DMS 273 treated with DMSO at 0.1 percent for 48 hours (cell line): ENCODE data around the gene ANAPC1.
"Not testable (repeated sequence)": the region's sequence is repeated elsewhere in the genome, so short reads cannot be mapped to it uniquely, and the experiment has no call there.

ENCODE experiments used
- DNase-seq: peaks from one replicate; lab custom pipeline; 2025; lab: John Stamatoyannopoulos, UW

The ANAPC1 gene

DNA sequence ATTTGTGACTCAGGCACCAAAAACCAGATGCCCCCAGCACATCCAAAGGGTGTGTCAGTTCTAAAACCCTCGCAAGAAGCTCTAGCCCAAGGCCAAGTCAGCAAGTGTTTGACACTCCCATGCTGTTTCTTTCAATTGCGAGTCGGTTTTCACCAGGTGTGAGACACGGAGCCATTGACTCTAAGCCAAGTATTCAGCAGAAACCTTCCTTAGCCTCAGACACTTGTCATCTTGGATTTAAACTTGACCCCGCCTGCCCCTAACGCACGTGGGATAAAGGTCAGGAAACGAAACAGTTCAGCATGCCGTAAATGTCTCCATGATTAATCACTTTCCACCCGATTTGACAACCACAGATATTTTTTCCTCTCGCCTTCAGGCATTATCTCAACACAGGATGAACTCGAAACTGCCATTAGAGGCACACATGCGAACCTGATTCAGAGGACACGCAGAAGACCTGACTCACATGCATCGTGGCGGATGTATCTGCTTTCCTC lies 156.3 kb downstream of the ANAPC1 start:
- not testable (repeated sequence) for DNase-seq

DNA sequence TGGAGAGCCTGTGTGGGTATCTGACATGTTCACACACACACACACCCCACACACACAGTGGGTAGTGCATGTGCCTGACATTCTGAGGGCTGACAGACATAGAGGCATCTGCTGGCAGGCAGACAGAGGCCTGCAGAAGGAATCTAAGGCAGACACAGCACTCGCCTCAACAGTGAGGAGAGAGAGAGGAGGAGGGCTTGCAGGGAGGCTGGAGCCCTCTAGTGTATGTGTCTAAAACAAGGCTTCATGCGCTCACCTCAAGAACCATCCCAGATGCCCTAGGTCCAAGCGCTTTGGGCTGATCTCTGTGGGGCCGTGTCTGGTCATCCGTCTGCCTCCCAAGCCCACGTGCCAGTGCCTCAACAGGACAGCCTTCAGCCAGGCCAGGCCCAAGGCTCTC lies 158.3 kb downstream of the ANAPC1 start:
- not testable (repeated sequence) for DNase-seq

DNA sequence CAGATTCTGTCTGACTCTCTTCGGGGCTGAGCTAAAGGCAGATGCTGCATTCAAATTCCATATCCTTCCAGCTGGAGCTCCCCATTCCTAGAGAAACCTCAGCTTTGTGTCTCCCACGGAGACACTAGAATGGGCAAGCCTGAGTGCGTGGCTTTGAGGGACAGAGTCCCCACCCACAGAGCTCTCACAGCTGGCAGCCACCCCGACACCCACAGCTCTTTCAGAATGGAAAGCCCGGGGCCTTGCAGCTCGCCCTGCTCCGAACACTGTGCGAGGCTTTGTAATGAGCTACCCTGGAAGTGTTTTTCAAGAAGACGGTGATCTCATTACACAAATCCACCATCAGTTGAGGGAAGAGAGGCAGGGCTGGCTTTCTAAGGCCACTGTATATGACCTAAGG lies 164.4 kb downstream of the ANAPC1 start:
- DNase-seq: not testable (repeated sequence)
